IMR-90 (cell line): ENCODE results near the gene HSD17B7. TPM values are rescaled to one million over a fixed set of nuclear protein-coding genes. Genes with fewer than 3 reads are reported as not detected.

Source experiments
- ATAC-seq: fragments of 200-7000 bp; cut with Tn5 transposase; 2 replicates; pipeline ENCODE4 v1.9.1; 2020; ENCODE audit warnings: low read depth, mild to moderate bottlenecking, moderate library complexity
- BruUV-seq: library from RNA; stranded (reverse); fragments of 400-500 nt; replicated peaks from 2 replicates; lab custom pipeline; 2021; lab: Mats Ljungman, UMichigan
- CTCF ChIA-PET: fragments of 300-600 bp; formaldehyde crosslinking; extraction: SDS; loops from one replicate; lab custom pipeline; 2021; ENCODE audit warnings: antibody characterized with exemption; lab: Yijun Ruan, JAX
- POLR2A ChIA-PET: fragments of 300-600 bp; sonication (Branson Sonifier 250); formaldehyde crosslinking; loops from one replicate; lab custom pipeline; 2022; ENCODE audit warnings: antibody characterized with exemption; ENCODE audit not compliant: unreplicated experiment; lab: Charles Lee
- DNase-seq: peaks from one replicate; pipeline ENCODE4 v3.0.0; 2013
- H2AFZ ChIP-seq: replicated peaks from 2 replicates; pipeline ENCODE3; 2013; ENCODE audit warnings: low read length, mild to moderate bottlenecking; ENCODE audit not compliant: poor library complexity
- H2AK5ac ChIP-seq: 2 replicates; pipeline ENCODE4 v1.6.1; 2013; ENCODE audit warnings: low read depth, low read length, inconsistent platforms
- H2AK9ac ChIP-seq: replicated peaks from 2 replicates; pipeline ENCODE3; 2013; ENCODE audit warnings: mild to moderate bottlenecking, low read depth, low read length, moderate library complexity; ENCODE audit not compliant: poor library complexity
- H2BK120ac ChIP-seq: 2 replicates; pipeline ENCODE4 v1.6.1; 2013; ENCODE audit warnings: low read depth, low read length, inconsistent platforms
- H2BK15ac ChIP-seq: 3 replicates; pipeline ENCODE4 v1.6.1; 2013; ENCODE audit warnings: low read depth, low read length, inconsistent platforms
- H2BK20ac ChIP-seq: 2 replicates; pipeline ENCODE4 v1.6.1; 2013; ENCODE audit warnings: low read depth, mild to moderate bottlenecking, inconsistent platforms, low read length, moderate library complexity
- H2BK5ac ChIP-seq: 2 replicates; pipeline ENCODE4 v1.6.1; 2013; ENCODE audit warnings: mild to moderate bottlenecking, low read depth, low read length, inconsistent platforms; ENCODE audit not compliant: poor library complexity, severe bottlenecking
- H3K14ac ChIP-seq: replicated peaks from 2 replicates; pipeline ENCODE4 v1.6.1; 2013; ENCODE audit warnings: low read depth, low read length, inconsistent platforms
- H3K18ac ChIP-seq: 2 replicates; pipeline ENCODE4 v1.6.1; 2013; ENCODE audit warnings: low read depth, low read length, control low read depth
- H3K23ac ChIP-seq: 2 replicates; pipeline ENCODE4 v1.6.1; 2013; ENCODE audit warnings: low read depth, low read length, inconsistent platforms
- H3K27ac ChIP-seq: 2 replicates; pipeline ENCODE4 v1.5.1; 2013; ENCODE audit warnings: mild to moderate bottlenecking, control low read depth, low read length; ENCODE audit not compliant: insufficient read depth
- H3K27me3 ChIP-seq: 2 replicates; pipeline ENCODE4 v1.6.1; 2013; ENCODE audit warnings: low read length; ENCODE audit not compliant: control insufficient read depth, insufficient read depth
- H3K36me3 ChIP-seq: 2 replicates; pipeline ENCODE4 v1.6.1; 2013; ENCODE audit warnings: low read length, mixed read lengths; ENCODE audit not compliant: control insufficient read depth, insufficient read depth
- H3K4ac ChIP-seq: 2 replicates; pipeline ENCODE4 v1.6.1; 2013; ENCODE audit warnings: low read depth, low read length, inconsistent platforms
- H3K4me1 ChIP-seq: 2 replicates; pipeline ENCODE4 v1.6.1; 2013; ENCODE audit warnings: low read length, mixed read lengths; ENCODE audit not compliant: control insufficient read depth, insufficient read depth
- H3K4me2 ChIP-seq: 2 replicates; pipeline ENCODE4 v1.6.1; 2013; ENCODE audit warnings: low read depth, mild to moderate bottlenecking, control low read depth, low read length, moderate library complexity
- H3K4me3 ChIP-seq: 2 replicates; pipeline ENCODE4 v1.5.1; 2013; ENCODE audit warnings: low read depth, mild to moderate bottlenecking, control low read depth, low read length, moderate library complexity; ENCODE audit not compliant: insufficient read depth
- H3K56ac ChIP-seq: 2 replicates; pipeline ENCODE4 v1.6.1; 2013; ENCODE audit warnings: low read length, inconsistent platforms; ENCODE audit not compliant: insufficient read depth; ENCODE audit errors: extremely low read depth
- H3K79me1 ChIP-seq, 2 experiments: 2 replicates each; pipeline ENCODE4 v1.6.1; 2013; ENCODE audit warnings: low read length in 2 of 2, inconsistent platforms in 1 of 2, low read depth in 1 of 2
- H3K9ac ChIP-seq: 2 replicates; pipeline ENCODE4 v1.6.1; 2013; ENCODE audit warnings: low read depth, low read length, control low read depth
- H3K9me1 ChIP-seq: 2 replicates; pipeline ENCODE4 v1.6.1; 2013; ENCODE audit warnings: low read length, inconsistent platforms; ENCODE audit not compliant: insufficient read depth
- H3K9me3 ChIP-seq: 2 replicates; pipeline ENCODE4 v1.6.1; 2013; ENCODE audit warnings: low read length; ENCODE audit not compliant: control insufficient read depth, insufficient read depth
- H4K20me1 ChIP-seq: 2 replicates; pipeline ENCODE4 v1.6.1; 2013; ENCODE audit warnings: low read length, inconsistent platforms; ENCODE audit not compliant: insufficient read depth
- H4K5ac ChIP-seq: 2 replicates; pipeline ENCODE4 v1.6.1; 2013; ENCODE audit warnings: mild to moderate bottlenecking, low read depth, low read length, control low read depth
- H4K8ac ChIP-seq, 2 experiments: 2 replicates each; pipeline ENCODE4 v1.6.1; 2013; ENCODE audit warnings: low read depth in 2 of 2, low read length in 2 of 2, control low read depth in 1 of 2, inconsistent platforms in 1 of 2
- H4K91ac ChIP-seq: 2 replicates; pipeline ENCODE4 v1.6.1; 2013; ENCODE audit warnings: low read depth, low read length, inconsistent platforms; ENCODE audit not compliant: insufficient read depth
- BHLHE40 ChIP-seq: fragments of 150-350 bp; IDR thresholded peaks from 2 replicates; pipeline ENCODE4 v1.6.1; 2016; ENCODE audit warnings: mild to moderate bottlenecking, low read depth, low read length
- CEBPB ChIP-seq: IDR thresholded peaks from 2 replicates; pipeline ENCODE4 v1.6.1; 2012; ENCODE audit warnings: low read depth, low read length, improper control_type of control experiment
- CHD1 ChIP-seq: IDR thresholded peaks from 2 replicates; pipeline ENCODE4 v1.6.1; 2012; ENCODE audit warnings: low read depth, low read length, improper control_type of control experiment
- ELK1 ChIP-seq: fragments of 150-350 bp; IDR thresholded peaks from 2 replicates; pipeline ENCODE4 v1.6.1; 2016; ENCODE audit warnings: low read depth, mild to moderate bottlenecking, low read length, moderate library complexity, borderline replicate concordance
- MAFK ChIP-seq: IDR thresholded peaks from 2 replicates; pipeline ENCODE4 v1.6.1; 2012; ENCODE audit warnings: low read depth, low read length, improper control_type of control experiment
- MAZ ChIP-seq: IDR thresholded peaks from 2 replicates; pipeline ENCODE4 v1.6.1; 2012; ENCODE audit warnings: low read depth, mild to moderate bottlenecking, low read length, improper control_type of control experiment, moderate library complexity, borderline replicate concordance
- MXI1 ChIP-seq: IDR thresholded peaks from 2 replicates; pipeline ENCODE4 v1.6.1; 2012; ENCODE audit warnings: low read depth, mild to moderate bottlenecking, low read length, moderate library complexity, borderline replicate concordance
- NFE2L2 ChIP-seq: fragments of 150-350 bp; IDR thresholded peaks from 2 replicates; pipeline ENCODE4 v1.6.1; 2016; ENCODE audit warnings: low read depth, mild to moderate bottlenecking, low read length
- POLR2A ChIP-seq: IDR thresholded peaks from 2 replicates; pipeline ENCODE4 v1.6.1; 2012; ENCODE audit warnings: mild to moderate bottlenecking, low read depth, low read length
- RAD21 ChIP-seq: IDR thresholded peaks from 2 replicates; pipeline ENCODE4 v1.6.1; 2012; ENCODE audit warnings: low read length, improper control_type of control experiment
- RCOR1 ChIP-seq: IDR thresholded peaks from 2 replicates; pipeline ENCODE4 v1.6.1; 2012; ENCODE audit warnings: mild to moderate bottlenecking, low read length, improper control_type of control experiment; ENCODE audit not compliant: insufficient replicate concordance
- RFX5 ChIP-seq: IDR thresholded peaks from 2 replicates; pipeline ENCODE4 v1.8.0; 2012; ENCODE audit warnings: low read depth, mild to moderate bottlenecking, low read length, moderate library complexity
- SMC3 ChIP-seq: fragments of 150-350 bp; IDR thresholded peaks from 2 replicates; pipeline ENCODE4 v1.6.1; 2016; ENCODE audit warnings: low read depth, mild to moderate bottlenecking, antibody characterized with exemption, low read length, moderate library complexity
- WGBS, 2 experiments: methylation state at CpG; one replicate each; pipeline versions ENCODE4 v1.1.5 to v1.1.7; 2013; ENCODE audit warnings: missing lambda C conversion rate in 2 of 2; ENCODE audit not compliant: insufficient read length in 1 of 2; ENCODE audit errors: extremely low coverage in 2 of 2; 5-methylcytosine and 5-hydroxymethylcytosine counted together
- dilution Hi-C: fragments of 300-500 bp; cut with HindIII; formaldehyde crosslinking; loops from one replicate; pipeline ENCODE4 v1.14.3; 2018; ENCODE audit warnings: low sequenced_read_pairs; ENCODE audit not compliant: unreplicated experiment
- in situ Hi-C: fragments of 300-500 bp; cut with MboI; formaldehyde crosslinking; loops from 3 replicates; pipeline ENCODE4 v1.14.3; 2019; ENCODE audit warnings: low sequenced_read_pairs, inconsistent platforms, mixed read lengths
- intact Hi-C: fragments of 100-400 bp; cut with micrococcal nuclease; formaldehyde crosslinking; loops from 2 replicates; pipeline ENCODE4 v1.10.0; 2022
- polyA plus RNA-seq, 3 experiments: library from polyadenylated mRNA; depleted of rRNA; stranded (reverse); fragments of >200 nt; gene quantifications; 2 replicates each; pipeline ENCODE4 v1.2.3, GENCODE V29; 2012; ENCODE audit warnings: low replicate concordance in 1 of 3
- total RNA-seq: library from RNA; depleted of rRNA; stranded (reverse); fragments of >200 nt; gene quantifications from 2 replicates; pipeline ENCODE4 v1.2.3, GENCODE V29; 2012
- TF ChIP-seq, protein P1 (sequence below): conservative IDR thresholded peaks from 2 replicates; pipeline ENCODE4 v1.5.1; 2012; ENCODE audit warnings: mild to moderate bottlenecking, low read depth, low read length, improper control_type of control experiment
- TF ChIP-seq, protein P2 (sequence below): fragments of 150-350 bp; IDR thresholded peaks from 2 replicates; pipeline ENCODE4 v1.6.1; 2017; ENCODE audit warnings: mild to moderate bottlenecking, antibody characterized with exemption, low read length, low read depth

Gene HSD17B7
- total and polyA plus RNA-seq, 2 of the 4 experiments (the other 2 are of a cell fraction) = 10.6 to 17.7 TPM

DNA sequence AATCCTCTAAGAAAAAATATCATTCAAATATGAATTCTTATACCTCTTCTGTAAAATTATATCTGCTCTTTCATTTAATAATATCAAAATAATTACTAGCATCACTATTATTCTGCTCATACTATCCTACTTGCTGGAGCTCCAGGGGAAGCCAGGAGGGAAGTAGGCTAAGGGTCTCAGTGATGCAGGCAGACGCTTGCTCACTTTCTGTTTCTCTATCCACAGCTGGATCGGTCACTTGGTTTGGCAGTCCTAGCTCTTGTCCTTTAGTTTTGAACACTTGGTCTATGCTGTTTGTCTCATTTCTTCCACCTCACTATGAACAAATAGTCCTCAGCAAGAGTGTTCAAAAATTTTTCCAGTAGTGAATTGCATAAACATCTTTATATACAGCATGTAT is 59.2 kb downstream of the HSD17B7 start:
- dilution Hi-C loops = loop anchor here (25.0 kb wide), 2 partner anchors 213 to 463 kb away; partner anchors contain the start of genes NUF2 and RGS4
- WGBS, 2 experiments = no CpG with 5 or more reads among the region's 2 CpGs
- no peak overlapping the region for H3K23ac ChIP-seq
- no peaks in the 10 kb centered on the region for H4K20me1 ChIP-seq
- no peaks in the 10 kb centered on the region for H3K9me3 ChIP-seq
- ChIA-PET CTCF (no interaction called here), POLR2A (no interaction called here)
- no peak for ATAC-seq
- no peak overlapping the region for H3K4me2 ChIP-seq
- peaks cover 7% of the 10 kb centered on the region; the same call in 1 of the 2 replicates for H3K4me1 ChIP-seq
- H4K8ac ChIP-seq = no peak overlapping the region
- no TSS peak for BruUV-seq
- no peak overlapping the region for H2BK20ac ChIP-seq
- H3K9me1 ChIP-seq = peaks cover 5% of the 10 kb centered on the region
- H3K4me3 ChIP-seq = no peak overlapping the region
- in situ Hi-C loops = loop anchor here (5.0 kb wide), 1 partner anchor 458 kb away; no protein-coding TSS in a partner anchor
- H3K14ac ChIP-seq = no peak overlapping the region
- peak; percentile 6 for DNase-seq
- H3K9ac ChIP-seq = no peak overlapping the region
- H3K4ac ChIP-seq = no peak overlapping the region
- TF ChIP-seq RCOR1 = no peak
- TF ChIP-seq, protein P1, sequence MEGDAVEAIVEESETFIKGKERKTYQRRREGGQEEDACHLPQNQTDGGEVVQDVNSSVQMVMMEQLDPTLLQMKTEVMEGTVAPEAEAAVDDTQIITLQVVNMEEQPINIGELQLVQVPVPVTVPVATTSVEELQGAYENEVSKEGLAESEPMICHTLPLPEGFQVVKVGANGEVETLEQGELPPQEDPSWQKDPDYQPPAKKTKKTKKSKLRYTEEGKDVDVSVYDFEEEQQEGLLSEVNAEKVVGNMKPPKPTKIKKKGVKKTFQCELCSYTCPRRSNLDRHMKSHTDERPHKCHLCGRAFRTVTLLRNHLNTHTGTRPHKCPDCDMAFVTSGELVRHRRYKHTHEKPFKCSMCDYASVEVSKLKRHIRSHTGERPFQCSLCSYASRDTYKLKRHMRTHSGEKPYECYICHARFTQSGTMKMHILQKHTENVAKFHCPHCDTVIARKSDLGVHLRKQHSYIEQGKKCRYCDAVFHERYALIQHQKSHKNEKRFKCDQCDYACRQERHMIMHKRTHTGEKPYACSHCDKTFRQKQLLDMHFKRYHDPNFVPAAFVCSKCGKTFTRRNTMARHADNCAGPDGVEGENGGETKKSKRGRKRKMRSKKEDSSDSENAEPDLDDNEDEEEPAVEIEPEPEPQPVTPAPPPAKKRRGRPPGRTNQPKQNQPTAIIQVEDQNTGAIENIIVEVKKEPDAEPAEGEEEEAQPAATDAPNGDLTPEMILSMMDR = no peak
- TF ChIP-seq BHLHE40 = no peak
- no peak for TF ChIP-seq CHD1
- TF ChIP-seq CEBPB = no peak
- TF ChIP-seq, protein P2, sequence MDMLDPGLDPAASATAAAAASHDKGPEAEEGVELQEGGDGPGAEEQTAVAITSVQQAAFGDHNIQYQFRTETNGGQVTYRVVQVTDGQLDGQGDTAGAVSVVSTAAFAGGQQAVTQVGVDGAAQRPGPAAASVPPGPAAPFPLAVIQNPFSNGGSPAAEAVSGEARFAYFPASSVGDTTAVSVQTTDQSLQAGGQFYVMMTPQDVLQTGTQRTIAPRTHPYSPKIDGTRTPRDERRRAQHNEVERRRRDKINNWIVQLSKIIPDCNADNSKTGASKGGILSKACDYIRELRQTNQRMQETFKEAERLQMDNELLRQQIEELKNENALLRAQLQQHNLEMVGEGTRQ = no peak
- TF ChIP-seq MAFK = no peak
- no peak for TF ChIP-seq MXI1
- TF ChIP-seq POLR2A = no peak
- no peak for TF ChIP-seq ELK1
- TF ChIP-seq NFE2L2 = no peak
- no peak for TF ChIP-seq SMC3
- no peak for TF ChIP-seq RFX5
- no peak for TF ChIP-seq MAZ
- TF ChIP-seq RAD21 = no peak
- H2BK120ac ChIP-seq = no peak overlapping the region
- intact Hi-C loops = no loop called here
- H3K56ac ChIP-seq = no peak overlapping the region
- H2BK15ac ChIP-seq = no peak overlapping the region
- H2AFZ ChIP-seq = no peak overlapping the region
- no peak overlapping the region for H3K27ac ChIP-seq
- H4K91ac ChIP-seq = no peak overlapping the region
- no peak overlapping the region for H4K5ac ChIP-seq
- H2BK5ac ChIP-seq = no peak overlapping the region
- no peaks in the 10 kb centered on the region for H3K36me3 ChIP-seq
- no peak overlapping the region for H2AK9ac ChIP-seq
- H3K79me1 ChIP-seq = no peaks in the 10 kb centered on the region
- no peak overlapping the region for H2AK5ac ChIP-seq
- H3K18ac ChIP-seq = no peak overlapping the region
- no peaks in the 10 kb centered on the region for H3K27me3 ChIP-seq
